Loucy (cell line): ENCODE measurements around the gene NET1.

ENCODE experiments used
- H2AFZ ChIP-seq: fragments of 200-600 bp; sonication (generic); 2 replicates; pipeline ENCODE4 v1.6.0; 2016; ENCODE audit warnings: antibody characterized with exemption, mild to moderate bottlenecking, low read length, moderate library complexity
- H3F3A ChIP-seq: fragments of 200-600 bp; 2 replicates; pipeline ENCODE4 v1.6.0; 2016; ENCODE audit warnings: antibody characterized with exemption, low read depth, mild to moderate bottlenecking
- H3K27me3 ChIP-seq: fragments of 200-600 bp; sonication (generic); 2 replicates; pipeline ENCODE4 v1.6.1; 2014; ENCODE audit warnings: low read length, mild to moderate bottlenecking; ENCODE audit not compliant: insufficient read depth, poor library complexity, severe bottlenecking
- H3K36me3 ChIP-seq: fragments of 200-600 bp; sonication (generic); 2 replicates; pipeline ENCODE4 v1.6.1; 2016; ENCODE audit warnings: low read length; ENCODE audit not compliant: insufficient read depth
- H3K4me1 ChIP-seq: fragments of 200-600 bp; sonication (generic); 2 replicates; pipeline ENCODE4 v1.5.1; 2014; ENCODE audit warnings: low read length, mild to moderate bottlenecking; ENCODE audit not compliant: insufficient read depth, poor library complexity, severe bottlenecking
- H3K4me2 ChIP-seq: fragments of 200-600 bp; sonication (generic); 2 replicates; pipeline ENCODE4 v1.6.0; 2014; ENCODE audit warnings: antibody characterized with exemption, low read length, low read depth, mild to moderate bottlenecking; ENCODE audit not compliant: poor library complexity, severe bottlenecking
- H3K4me3 ChIP-seq: fragments of 200-600 bp; sonication (generic); 2 replicates; pipeline ENCODE4 v1.5.1; 2014; ENCODE audit warnings: low read length, mild to moderate bottlenecking, mixed read lengths; ENCODE audit not compliant: poor library complexity, severe bottlenecking
- H3K79me2 ChIP-seq: fragments of 200-600 bp; sonication (generic); 2 replicates; pipeline ENCODE4 v1.6.1; 2014; ENCODE audit warnings: low read length; ENCODE audit not compliant: insufficient read depth
- H3K9ac ChIP-seq: fragments of 200-600 bp; sonication (generic); 2 replicates; pipeline ENCODE4 v1.6.0; 2014; ENCODE audit warnings: mild to moderate bottlenecking, low read depth, low read length, moderate library complexity; ENCODE audit not compliant: poor library complexity, severe bottlenecking
- H3K9me2 ChIP-seq: fragments of 200-600 bp; sonication (generic); replicated peaks from 2 replicates; pipeline ENCODE4 v1.6.1; 2016; ENCODE audit warnings: low read depth, low read length, mixed read lengths
- H3K9me3 ChIP-seq: fragments of 200-600 bp; sonication (generic); 2 replicates; pipeline ENCODE4 v1.6.1; 2014; ENCODE audit warnings: mild to moderate bottlenecking, antibody characterized with exemption, low read length, low read depth; ENCODE audit not compliant: insufficient read depth
- H4K20me1 ChIP-seq: fragments of 200-600 bp; sonication (generic); 2 replicates; pipeline ENCODE4 v1.6.0; 2014; ENCODE audit warnings: antibody characterized with exemption, low read length, mild to moderate bottlenecking; ENCODE audit not compliant: insufficient read depth, poor library complexity, severe bottlenecking
- EZH2phosphoT487 ChIP-seq: fragments of 200-600 bp; IDR thresholded peaks from 2 replicates; pipeline ENCODE4 v1.6.1; 2018; ENCODE audit warnings: antibody characterized with exemption, mild to moderate bottlenecking, moderate library complexity, borderline replicate concordance
- TF ChIP-seq, protein P1 (sequence below): fragments of 200-600 bp; sonication (generic); conservative IDR thresholded peaks from 2 replicates; pipeline ENCODE4 v1.5.1; 2014; ENCODE audit warnings: mild to moderate bottlenecking, antibody characterized with exemption, low read length

Gene NET1

GRCh38 chr10:5411941-5412276 is 448 bp upstream of the NET1 start:
- H3K36me3 ChIP-seq, result no peaks in the 10 kb centered on the region
- H3K9ac ChIP-seq, result peak overlapping the region; percentile 72
- no peaks in the 10 kb centered on the region for H3K9me3 ChIP-seq
- peaks cover 38% of the 10 kb centered on the region for H3K4me1 ChIP-seq
- H3K4me2 ChIP-seq, result peak overlapping the region; percentile 81
- H3F3A ChIP-seq, result no peaks in the 10 kb centered on the region
- peak overlapping the region; percentile 100 for H2AFZ ChIP-seq
- H3K27me3 ChIP-seq, result no peaks in the 10 kb centered on the region
- TF ChIP-seq, protein P1, sequence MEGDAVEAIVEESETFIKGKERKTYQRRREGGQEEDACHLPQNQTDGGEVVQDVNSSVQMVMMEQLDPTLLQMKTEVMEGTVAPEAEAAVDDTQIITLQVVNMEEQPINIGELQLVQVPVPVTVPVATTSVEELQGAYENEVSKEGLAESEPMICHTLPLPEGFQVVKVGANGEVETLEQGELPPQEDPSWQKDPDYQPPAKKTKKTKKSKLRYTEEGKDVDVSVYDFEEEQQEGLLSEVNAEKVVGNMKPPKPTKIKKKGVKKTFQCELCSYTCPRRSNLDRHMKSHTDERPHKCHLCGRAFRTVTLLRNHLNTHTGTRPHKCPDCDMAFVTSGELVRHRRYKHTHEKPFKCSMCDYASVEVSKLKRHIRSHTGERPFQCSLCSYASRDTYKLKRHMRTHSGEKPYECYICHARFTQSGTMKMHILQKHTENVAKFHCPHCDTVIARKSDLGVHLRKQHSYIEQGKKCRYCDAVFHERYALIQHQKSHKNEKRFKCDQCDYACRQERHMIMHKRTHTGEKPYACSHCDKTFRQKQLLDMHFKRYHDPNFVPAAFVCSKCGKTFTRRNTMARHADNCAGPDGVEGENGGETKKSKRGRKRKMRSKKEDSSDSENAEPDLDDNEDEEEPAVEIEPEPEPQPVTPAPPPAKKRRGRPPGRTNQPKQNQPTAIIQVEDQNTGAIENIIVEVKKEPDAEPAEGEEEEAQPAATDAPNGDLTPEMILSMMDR, result no peak
- no peak for TF ChIP-seq EZH2phosphoT487
- peaks cover 44% of the 10 kb centered on the region for H3K79me2 ChIP-seq
- H3K9me2 ChIP-seq, result no peaks in the 10 kb centered on the region
- peak overlapping the region; percentile 85 for H3K4me3 ChIP-seq
- peaks cover 22% of the 10 kb centered on the region for H4K20me1 ChIP-seq

- H3K36me3 ChIP-seq, result no peaks in the 10 kb centered on the region
These were observed 918 bp downstream of the NET1 start for GRCh38 chr10:5413012-5413938.

DNA sequence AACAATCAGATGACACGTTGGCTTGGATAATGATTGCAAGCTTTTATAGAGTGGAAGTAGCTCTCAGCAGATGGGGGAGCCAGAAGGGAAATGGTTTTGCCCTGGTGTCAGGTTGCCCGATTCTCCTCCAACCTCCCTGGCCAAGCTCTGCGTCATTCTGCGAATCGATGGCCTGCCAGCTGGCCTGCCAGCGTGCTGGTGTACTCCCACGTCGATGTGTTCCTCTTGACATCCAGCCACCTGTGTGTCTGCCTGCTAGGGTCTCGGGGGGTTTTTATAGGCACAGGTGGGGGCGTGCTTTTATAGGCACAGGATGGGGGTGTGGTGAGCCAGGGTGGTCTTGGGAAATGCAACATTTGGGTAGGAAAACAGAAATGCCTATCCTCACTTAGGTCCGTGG is 4.6 kb downstream of the NET1 start:
- peaks cover 47% of the 10 kb centered on the region for H3K4me1 ChIP-seq
- H3K9ac ChIP-seq, result peak overlapping the region; percentile 48
- no peaks in the 10 kb centered on the region for H3F3A ChIP-seq
- H3K79me2 ChIP-seq, result peaks cover 95% of the 10 kb centered on the region
- H3K36me3 ChIP-seq, result no peaks in the 10 kb centered on the region
- peak overlapping the region; percentile 85 for H3K4me3 ChIP-seq
- H3K27me3 ChIP-seq, result no peaks in the 10 kb centered on the region
- TF ChIP-seq EZH2phosphoT487, result no peak
- TF ChIP-seq, protein P1, result no peak
- peak overlapping the region; percentile 67 for H3K4me2 ChIP-seq
- no peak overlapping the region for H2AFZ ChIP-seq
- H3K9me2 ChIP-seq, result no peaks in the 10 kb centered on the region
- peaks cover 8% of the 10 kb centered on the region; the same call in 1 of the 2 replicates for H3K9me3 ChIP-seq
- peaks cover 27% of the 10 kb centered on the region for H4K20me1 ChIP-seq

More at GRCh38 chr10:5413012-5413938, 918 bp downstream of the NET1 start:
- Histone ChIP-seq H3K4me2 (peak overlapping the region; percentile 67), H4K20me1 (peaks cover 27% of the 10 kb centered on the region), H3K9ac (peak overlapping the region; percentile 72), H3F3A (no peaks in the 10 kb centered on the region), H3K9me3 (no peaks in the 10 kb centered on the region), H3K9me2 (no peaks in the 10 kb centered on the region), H2AFZ (no peak overlapping the region), H3K27me3 (no peaks in the 10 kb centered on the region), H3K4me1 (peaks cover 40% of the 10 kb centered on the region), H3K79me2 (peaks cover 58% of the 10 kb centered on the region), H3K4me3 (peak overlapping the region; percentile 85)
- TF ChIP-seq, protein P1, result no peak
- TF ChIP-seq EZH2phosphoT487, result no peak
